Spleen (tissue), 11 donors: Measurements from ENCODE around the gene ATP1A4. TPM values are rescaled to one million over a fixed set of nuclear protein-coding genes. Genes with fewer than 3 reads are reported as not detected.

ENCODE experiments used
- DNase-seq: peaks from one replicate; pipeline ENCODE4 v3.0.0-alpha.2; 2020
- H3K27ac ChIP-seq, 8 donors: fragments of 200-600 bp; sonication (generic) in 7 of 8; 1 replicate in 4 of 8; 2 replicates in 4 of 8; pipeline versions ENCODE4 v1.5.0 to v1.8.0; 2016 to 2021; ENCODE audit warnings: inconsistent platforms in 4 of 8, mild to moderate bottlenecking in 4 of 8, moderate library complexity in 1 of 8
- H3K27me3 ChIP-seq, 7 donors: fragments of 200-600 bp; sonication (generic) in 6 of 7; replicated peaks in 1 of 7; 1 replicate in 4 of 7; 2 replicates in 3 of 7; pipeline versions ENCODE4 v1.5.0 to v1.8.0; 2016 to 2021; ENCODE audit warnings: inconsistent platforms in 3 of 7, mild to moderate bottlenecking in 1 of 7
- H3K36me3 ChIP-seq, 6 donors: fragments of 200-600 bp; sonication (generic) in 5 of 6; 1 replicate in 4 of 6; 2 replicates in 2 of 6; pipeline versions ENCODE4 v1.5.0 to v1.8.0; 2016 to 2021; ENCODE audit warnings: inconsistent platforms in 2 of 6
- H3K4me1 ChIP-seq, 6 donors: fragments of 200-600 bp; sonication (generic) in 5 of 6; 1 replicate in 3 of 6; 2 replicates in 3 of 6; pipeline versions ENCODE4 v1.5.0 to v1.8.0; 2016 to 2021; ENCODE audit warnings: inconsistent platforms in 3 of 6
- H3K4me3 ChIP-seq, 8 donors: fragments of 200-600 bp; sonication (generic) in 7 of 8; 1 replicate in 4 of 8; 2 replicates in 4 of 8; pipeline versions ENCODE4 v1.5.0 to v1.8.0; 2016 to 2021; ENCODE audit warnings: inconsistent platforms in 4 of 8, mild to moderate bottlenecking in 4 of 8, moderate library complexity in 2 of 8
- H3K9me3 ChIP-seq, 8 donors: fragments of 200-600 bp; sonication (generic) in 7 of 8; 1 replicate in 4 of 8; 2 replicates in 4 of 8; pipeline versions ENCODE4 v1.5.0 to v1.8.0; 2016 to 2021; ENCODE audit warnings: inconsistent platforms in 4 of 8
- CTCF ChIP-seq, 11 experiments: fragments of 200-600 bp in 7 of 11; fragments of 450-650 bp in 4 of 11; sonication (generic) in 4 of 11; IDR thresholded peaks in 8 of 11; conservative IDR thresholded peaks in 3 of 11; 1 replicate in 7 of 11; 2 replicates in 4 of 11; pipeline versions ENCODE4 v1.4.0 to v1.8.0; 2016 to 2021; ENCODE audit warnings: antibody characterized with exemption in 11 of 11, inconsistent platforms in 4 of 11, mild to moderate bottlenecking in 1 of 11
- POLR2A ChIP-seq, 3 donors: fragments of 450-650 bp; IDR thresholded peaks; one replicate each; pipeline ENCODE4 v1.5.1; 2017; ENCODE audit warnings: antibody characterized with exemption in 3 of 3, mild to moderate bottlenecking in 1 of 3
- POLR2AphosphoS5 ChIP-seq, 3 donors: sonication (generic); formaldehyde crosslinking; IDR thresholded peaks; one replicate each; pipeline ENCODE4 v1.5.1; 2017; ENCODE audit warnings: antibody characterized with exemption in 3 of 3
- WGBS, 5 donors: extraction: QIAGEN DNeasy Blood & Tissue Kit in 3 of 5; methylation state at CpG; one replicate each; pipeline versions ENCODE4 v1.1.5 to v1.1.7; 2013 to 2018; 5-methylcytosine and 5-hydroxymethylcytosine counted together
- intact Hi-C: fragments of 100-400 bp; cut with DNase I; formaldehyde crosslinking; loops from one replicate; pipeline ENCODE4 v1.15.0; 2023; ENCODE audit warnings: low total_unique reads
- polyA plus RNA-seq, 3 donors: library from polyadenylated mRNA; stranded (reverse); fragments of 200-250 nt; gene quantifications; one replicate each; pipeline ENCODE4 v1.2.1, GENCODE V29; 2013
- total RNA-seq, 7 donors: library from RNA; depleted of rRNA in 3 of 7; stranded (reverse); fragments of >200 nt in 3 of 7; fragmentation: NEBNext Ultra II Directional in 4 of 7; extraction: Animal tissue kit (Norgen Biotek cat#: 25700) in 4 of 7; gene quantifications; one replicate each; pipeline versions ENCODE4 v1.1.0 to v1.2.1, GENCODE V29; 2016 to 2021
- donor health status: healthy with polysubstance abuse.
- donor health status: DM: no; HTN: no; CAD: no; lungs with moderate emphysema.
- donor health status: DM: no; HTN: no; CAD: no.
- donor health status: Bipolar disorder and iron deficiency.
- donor health status: healthy.
- donor health status: DM: no; HTN: no; CAD: no.
- donor health status: DM: yes; HTN: yes; CAD: no.

Gene ATP1A4
- total and polyA plus RNA-seq, 10 donors, result 0.70 to 2.9 (median 0.95) TPM; not detected in 2

GRCh38 chr1:160171354-160171753, 20.0 kb downstream of the ATP1A4 start:
- TF ChIP-seq POLR2AphosphoS5 (IDR thresholded peaks at IDR 0.05) (no peak), POLR2A (IDR thresholded peaks at IDR 0.05) (no peak), CTCF (IDR thresholded peaks at IDR 0.05 in 8 of 11, conservative IDR thresholded peaks at IDR 0.05 in 3 of 11) (no peak)
- no peak for DNase-seq
- H3K4me1 ChIP-seq, result peaks cover 3 to 22% (median 12%) of the 10 kb centered on the region in 6 donors
- 89 to 94% (median 93%) methylated on average over 4 of the region's 4 CpGs for WGBS, 5 donors
- H3K27ac ChIP-seq, result no peak overlapping the region
- H3K4me3 ChIP-seq, result no peak overlapping the region
- H3K9me3 ChIP-seq, result no peaks in the 10 kb centered on the region
- no peaks in the 10 kb centered on the region for H3K36me3 ChIP-seq
- intact Hi-C loops, result no loop called here
- no peaks in the 10 kb centered on the region for H3K27me3 ChIP-seq

GRCh38 chr1:160171980-160172379, 20.6 kb downstream of the ATP1A4 start:
- Histone ChIP-seq H3K4me3 (no peak overlapping the region), H3K9me3 (no peaks in the 10 kb centered on the region), H3K27ac (no peak overlapping the region), H3K36me3 (no peaks in the 10 kb centered on the region), H3K27me3 (no peaks in the 10 kb centered on the region), H3K4me1 (peaks cover 3 to 17% (median 12%) of the 10 kb centered on the region in 6 donors)
- intact Hi-C loops, result no loop called here
- no peak for TF ChIP-seq POLR2A (IDR thresholded peaks at IDR 0.05)
- no peak for TF ChIP-seq POLR2AphosphoS5 (IDR thresholded peaks at IDR 0.05)
- no peak for TF ChIP-seq CTCF (IDR thresholded peaks at IDR 0.05 in 8 of 11, conservative IDR thresholded peaks at IDR 0.05 in 3 of 11)
- no peak for DNase-seq
- WGBS, 5 donors, result 69 to 80% (median 77%) methylated on average over 9 of the region's 9 CpGs

GRCh38 chr1:160177231-160177630, 25.8 kb downstream of the ATP1A4 start:
- Histone ChIP-seq H3K27ac (no peak overlapping the region), H3K27me3 (no peaks in the 10 kb centered on the region), H3K4me1 (no peaks in the 10 kb centered on the region), H3K36me3 (no peaks in the 10 kb centered on the region), H3K4me3 (no peak overlapping the region), H3K9me3 (no peaks in the 10 kb centered on the region)
- 80 to 97% (median 91%) methylated on average over 2 of the region's 2 CpGs for WGBS, 5 donors
- intact Hi-C loops, result no loop called here
- TF ChIP-seq POLR2AphosphoS5 (IDR thresholded peaks at IDR 0.05), result no peak
- no peak for TF ChIP-seq POLR2A (IDR thresholded peaks at IDR 0.05)
- no peak for TF ChIP-seq CTCF (IDR thresholded peaks at IDR 0.05 in 8 of 11, conservative IDR thresholded peaks at IDR 0.05 in 3 of 11)
- DNase-seq, result no peak

GRCh38 chr1:160177667-160178066, 26.3 kb downstream of the ATP1A4 start:
- intact Hi-C loops, result no loop called here
- no peaks in the 10 kb centered on the region for H3K27me3 ChIP-seq
- no peak for TF ChIP-seq CTCF (IDR thresholded peaks at IDR 0.05 in 8 of 11, conservative IDR thresholded peaks at IDR 0.05 in 3 of 11)
- TF ChIP-seq POLR2A (IDR thresholded peaks at IDR 0.05), result no peak
- no peak for TF ChIP-seq POLR2AphosphoS5 (IDR thresholded peaks at IDR 0.05)
- no peak overlapping the region for H3K27ac ChIP-seq
- no peaks in the 10 kb centered on the region for H3K9me3 ChIP-seq
- DNase-seq, result no peak
- WGBS, 5 donors, result 84 to 100% (median 89%) methylated on average over 1 of the region's 1 CpG
- H3K4me1 ChIP-seq, result no peaks in the 10 kb centered on the region
- H3K36me3 ChIP-seq, result no peaks in the 10 kb centered on the region
- no peak overlapping the region for H3K4me3 ChIP-seq
